ENCODE data around the gene KIAA1671.

KIAA1671 gene

GRCh38 chr22:25165785-25166184 lies 213.3 kb downstream of the KIAA1671 start:
- CTCF ChIA-PET = no interaction called here
- no peak for TF ChIP-seq CTCF (IDR thresholded peaks at IDR 0.05; ENCODE audit: insufficient read depth, low read length, missing control alignments)
- no peak for DNase-seq (ENCODE audit: low read depth, low spot score)
- POLR2A ChIA-PET = no interaction called here
- no peak overlapping the region for H3K4me3 ChIP-seq (ENCODE audit: low read depth, low read length)

GRCh38 chr22:25166266-25167040 lies 213.9 kb downstream of the KIAA1671 start:
- POLR2A ChIA-PET = no interaction called here
- no peak overlapping the region for H3K4me3 ChIP-seq (ENCODE audit: low read depth, low read length)
- DNase-seq (ENCODE audit: low read depth, low spot score) = no peak
- CTCF ChIA-PET = no interaction called here
- TF ChIP-seq CTCF (IDR thresholded peaks at IDR 0.05; ENCODE audit: insufficient read depth, low read length, missing control alignments) = no peak

GRCh38 chr22:25167082-25167481 lies 214.6 kb downstream of the KIAA1671 start:
- no peak for DNase-seq (ENCODE audit: low read depth, low spot score)
- no peak overlapping the region for H3K4me3 ChIP-seq (ENCODE audit: low read depth, low read length)
- ChIA-PET CTCF (no interaction called here), POLR2A (no interaction called here)
- TF ChIP-seq CTCF (IDR thresholded peaks at IDR 0.05; ENCODE audit: insufficient read depth, low read length, missing control alignments) = no peak

- no peak for DNase-seq (ENCODE audit: low read depth, low spot score)
- H3K4me3 ChIP-seq (ENCODE audit: low read depth, low read length) = no peak overlapping the region
- POLR2A ChIA-PET = no interaction called here
- TF ChIP-seq CTCF (IDR thresholded peaks at IDR 0.05; ENCODE audit: insufficient read depth, low read length, missing control alignments) = no peak
- CTCF ChIA-PET = no interaction called here
These were observed 215.5 kb downstream of the KIAA1671 start for GRCh38 chr22:25167834-25168601.

- ChIA-PET CTCF (no interaction called here), POLR2A (no interaction called here)
- TF ChIP-seq CTCF (IDR thresholded peaks at IDR 0.05; ENCODE audit: insufficient read depth, low read length, missing control alignments) = no peak
- DNase-seq (ENCODE audit: low read depth, low spot score) = no peak
- H3K4me3 ChIP-seq (ENCODE audit: low read depth, low read length) = no peak overlapping the region
These were observed 216.9 kb downstream of the KIAA1671 start for GRCh38 chr22:25169278-25170031.

GRCh38 chr22:25170426-25170980 lies 218.0 kb downstream of the KIAA1671 start:
- TF ChIP-seq CTCF (IDR thresholded peaks at IDR 0.05; ENCODE audit: insufficient read depth, low read length, missing control alignments) = no peak
- DNase-seq (ENCODE audit: low read depth, low spot score) = no peak
- no peak overlapping the region for H3K4me3 ChIP-seq (ENCODE audit: low read depth, low read length)
- ChIA-PET POLR2A (no interaction called here), CTCF (no interaction called here)
